Activated T-cell treated with anti-CD3 and anti-CD28 coated beads, Interleukin-2, amount 50 U/mL, for 4 hours (primary cell): ENCODE measurements around the gene PIMREG. TPM values are rescaled to one million over a fixed set of nuclear protein-coding genes. Genes with fewer than 3 reads are reported as not detected.

Experiments
- ATAC-seq, 2 donors: fragments of 200-7000 bp; cut with Tn5 transposase; one replicate each; pipeline ENCODE4 v1.10.0; 2021
- DNase-seq: peaks from one replicate; pipeline ENCODE4 v3.0.0-alpha.2; 2020
- H3K27me3 Mint-ChIP-seq: one replicate; pipeline ENCODE4 v1.8.0; 2021; ENCODE audit warnings: low read depth, mixed read lengths
- H3K36me3 Mint-ChIP-seq: one replicate; pipeline ENCODE4 v1.8.0; 2022; ENCODE audit warnings: mixed read lengths; ENCODE audit not compliant: insufficient read depth
- H3K4me1 Mint-ChIP-seq: one replicate; pipeline ENCODE4 v1.8.0; 2021; ENCODE audit warnings: low read depth, mixed read lengths
- H3K4me3 Mint-ChIP-seq: one replicate; pipeline ENCODE4 v1.8.0; 2021; ENCODE audit warnings: mild to moderate bottlenecking, moderate library complexity, mixed read lengths
- H3K9me3 Mint-ChIP-seq: one replicate; pipeline ENCODE4 v1.8.0; 2021; ENCODE audit warnings: mixed read lengths
- total RNA-seq, 3 donors: library from RNA; stranded (reverse); gene quantifications; one replicate each; pipeline ENCODE4 v1.2.1, GENCODE V29; 2021

The PIMREG gene
- total RNA-seq, 3 donors from 2014 or later, result 0.82 to 1.9 (median 1.7) TPM

DNA sequence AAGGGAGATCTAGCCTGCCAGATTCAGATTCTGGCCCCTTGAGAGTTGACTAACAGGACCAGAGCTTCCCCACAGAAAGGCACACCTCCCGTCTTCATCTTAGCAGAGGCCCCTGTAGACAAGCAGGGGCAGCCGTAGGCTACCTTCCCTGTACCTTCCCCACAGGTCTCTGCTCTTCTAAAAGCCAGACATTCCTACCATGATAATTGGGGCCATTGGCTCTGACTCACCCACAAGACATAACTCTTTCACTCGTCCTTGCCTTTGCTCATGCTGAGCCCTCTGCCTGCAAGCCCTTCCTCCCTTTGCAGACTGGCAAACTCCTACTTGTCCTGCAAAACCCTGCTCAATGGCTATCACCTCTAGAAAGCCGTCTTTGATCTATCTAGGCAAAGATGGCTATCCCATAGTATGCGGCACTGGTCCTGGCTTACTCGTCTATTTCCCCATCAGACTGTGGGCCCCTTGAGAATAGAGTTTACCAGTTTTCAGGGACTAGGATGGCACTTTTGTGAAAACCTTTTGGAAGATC lies 43.8 kb downstream of the PIMREG start:
- Mint-ChIP-seq H3K27me3 (peaks cover 10% of the 10 kb centered on the region), H3K36me3 (no peaks in the 10 kb centered on the region), H3K4me3 (no peak overlapping the region), H3K9me3 (no peaks in the 10 kb centered on the region), H3K4me1 (no peaks in the 10 kb centered on the region)
- no peak for DNase-seq
- no peak for ATAC-seq

DNA sequence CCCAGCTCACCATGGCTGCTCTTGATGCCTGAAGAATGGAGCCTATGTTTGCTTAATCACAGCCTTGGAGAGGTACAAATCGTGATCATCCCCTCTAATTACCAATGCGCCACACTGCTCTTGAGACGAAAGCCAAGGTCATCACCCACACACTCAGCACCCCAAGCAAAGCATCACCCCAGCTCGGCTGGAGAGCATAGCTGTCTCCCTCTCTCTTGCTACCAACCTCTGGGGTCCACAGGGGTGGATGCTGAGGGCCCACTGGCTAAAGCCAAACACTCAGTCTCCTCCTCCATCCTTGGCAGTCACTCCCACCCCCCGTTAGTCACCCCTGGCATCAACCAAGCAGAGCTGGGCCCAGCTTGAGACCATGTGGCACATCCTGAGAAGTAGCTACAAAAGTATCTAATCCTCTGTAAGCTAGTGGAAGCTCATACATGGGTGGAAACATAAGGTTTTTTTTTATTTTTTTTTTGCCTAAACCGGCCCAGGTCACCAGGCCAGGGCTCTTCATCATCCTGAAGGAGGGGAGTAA lies 44.8 kb downstream of the PIMREG start:
- no peaks in the 10 kb centered on the region for H3K4me1 Mint-ChIP-seq
- no peak overlapping the region for H3K4me3 Mint-ChIP-seq
- no peak for ATAC-seq
- no peak for DNase-seq
- no peaks in the 10 kb centered on the region for H3K36me3 Mint-ChIP-seq
- H3K9me3 Mint-ChIP-seq, result no peaks in the 10 kb centered on the region
- H3K27me3 Mint-ChIP-seq, result peaks cover 7% of the 10 kb centered on the region

DNA sequence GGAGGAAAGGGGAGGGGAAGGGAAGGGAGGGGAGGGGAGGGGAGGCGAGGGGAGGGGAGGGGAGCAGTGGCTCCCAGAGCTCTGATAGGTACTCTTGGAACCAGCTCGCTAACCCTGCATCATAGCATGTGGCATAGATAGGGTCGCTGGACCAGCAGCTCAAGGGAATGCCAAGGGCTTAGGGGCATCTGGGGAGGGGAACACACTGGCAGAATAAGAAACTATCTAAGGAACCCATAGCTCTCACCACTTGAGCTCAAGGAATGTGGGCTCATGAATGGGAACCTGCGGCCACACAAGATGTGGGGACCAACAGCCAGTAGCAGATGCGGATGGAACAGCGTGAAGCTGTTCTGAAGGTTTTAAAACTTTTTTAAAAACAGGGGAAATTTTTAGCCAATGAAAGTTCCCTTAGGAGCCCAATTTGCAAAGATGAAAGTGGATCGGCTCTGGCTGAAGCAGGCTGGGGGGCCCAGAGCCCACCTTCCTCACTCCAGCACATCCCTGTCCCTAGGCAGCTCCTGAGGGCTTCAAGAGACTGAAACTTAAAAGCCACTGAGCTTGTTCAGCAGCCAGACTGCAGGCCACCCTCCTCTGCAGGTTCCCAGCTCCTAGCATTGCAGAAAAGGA lies 46.9 kb downstream of the PIMREG start:
- no peaks in the 10 kb centered on the region for H3K9me3 Mint-ChIP-seq
- DNase-seq, result no peak
- no peak for ATAC-seq
- peaks cover 10% of the 10 kb centered on the region for H3K4me1 Mint-ChIP-seq
- no peaks in the 10 kb centered on the region for H3K36me3 Mint-ChIP-seq
- peaks cover 9% of the 10 kb centered on the region for H3K27me3 Mint-ChIP-seq
- H3K4me3 Mint-ChIP-seq, result no peak overlapping the region

DNA sequence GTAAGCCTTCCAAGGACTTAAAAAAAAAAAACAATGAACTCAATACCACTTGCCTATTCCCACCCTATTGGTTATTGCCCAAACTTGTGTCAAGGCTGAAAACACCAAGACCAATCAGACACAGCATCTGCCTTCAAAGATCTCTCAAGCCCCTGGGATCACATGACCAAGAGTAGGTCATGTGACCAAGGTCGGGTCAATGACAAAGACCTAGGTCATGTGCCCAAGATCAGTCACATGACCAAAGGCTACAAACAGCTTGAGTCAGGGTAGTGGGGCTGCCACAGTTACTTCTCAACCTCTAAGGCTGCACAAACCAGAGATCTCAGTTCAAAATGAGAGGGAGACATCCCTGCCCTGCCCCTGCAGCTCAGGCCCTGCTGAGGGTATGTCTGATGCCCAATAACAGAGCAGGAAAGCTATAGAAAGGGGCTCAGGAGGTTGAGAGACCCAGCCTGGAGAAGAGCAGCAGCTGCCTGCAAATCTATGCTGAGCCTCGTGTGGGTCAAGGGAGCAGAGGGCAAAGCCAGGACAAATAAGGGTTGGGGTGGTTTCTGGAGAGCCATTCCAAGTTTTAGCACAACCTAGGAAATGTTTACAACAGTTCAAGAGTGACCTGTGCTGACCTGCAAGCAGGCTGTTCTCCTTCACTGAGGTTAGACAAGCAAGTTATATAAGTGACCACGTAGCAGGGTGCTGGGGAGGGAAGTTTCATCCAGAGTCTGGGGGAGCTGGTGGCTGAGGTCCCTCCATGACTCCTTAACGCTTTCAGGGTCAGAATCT lies 48.8 kb downstream of the PIMREG start:
- Mint-ChIP-seq H3K4me3 (no peak overlapping the region), H3K4me1 (peaks cover 15% of the 10 kb centered on the region), H3K27me3 (peaks cover 11% of the 10 kb centered on the region), H3K36me3 (no peaks in the 10 kb centered on the region), H3K9me3 (no peaks in the 10 kb centered on the region)
- DNase-seq, result no peak
- ATAC-seq, result no peak

DNA sequence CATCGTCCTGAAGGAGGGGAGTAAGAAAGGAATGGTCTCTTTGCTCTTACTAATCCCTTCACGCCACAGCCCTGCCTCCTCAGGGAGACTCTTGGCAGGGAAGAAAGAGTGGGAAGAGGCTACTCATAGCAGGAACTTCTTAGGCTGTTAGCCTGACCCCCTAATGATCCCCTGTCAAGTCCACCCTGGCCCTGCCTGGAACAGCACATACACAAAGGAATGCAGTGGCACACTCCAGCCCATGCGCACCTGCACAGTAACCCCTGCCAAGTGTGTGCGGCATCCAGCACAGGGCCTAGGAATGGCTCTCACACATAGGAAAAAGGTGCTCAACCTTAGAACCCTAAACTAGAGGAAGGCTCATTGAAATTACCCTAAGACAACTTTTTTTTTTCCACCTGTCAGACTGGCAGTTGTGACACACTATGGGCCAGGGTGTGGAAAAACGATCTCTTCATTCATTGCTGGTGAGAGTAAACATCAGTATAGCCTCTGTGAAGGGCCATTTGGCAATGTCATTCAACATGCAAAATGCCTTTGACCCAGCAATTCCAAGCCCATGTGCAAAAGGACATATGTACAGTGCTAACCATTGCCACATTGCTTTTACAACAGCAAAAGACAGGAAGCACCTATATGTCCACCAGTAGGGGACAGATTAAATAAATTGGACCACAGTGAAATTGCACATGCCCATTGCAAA lies 50.1 kb downstream of the PIMREG start:
- no peaks in the 10 kb centered on the region for H3K9me3 Mint-ChIP-seq
- ATAC-seq (no peak), DNase-seq (no peak)
- H3K36me3 Mint-ChIP-seq, result no peaks in the 10 kb centered on the region
- peaks cover 11% of the 10 kb centered on the region for H3K27me3 Mint-ChIP-seq
- no peak overlapping the region for H3K4me3 Mint-ChIP-seq
- H3K4me1 Mint-ChIP-seq, result peaks cover 15% of the 10 kb centered on the region

DNA sequence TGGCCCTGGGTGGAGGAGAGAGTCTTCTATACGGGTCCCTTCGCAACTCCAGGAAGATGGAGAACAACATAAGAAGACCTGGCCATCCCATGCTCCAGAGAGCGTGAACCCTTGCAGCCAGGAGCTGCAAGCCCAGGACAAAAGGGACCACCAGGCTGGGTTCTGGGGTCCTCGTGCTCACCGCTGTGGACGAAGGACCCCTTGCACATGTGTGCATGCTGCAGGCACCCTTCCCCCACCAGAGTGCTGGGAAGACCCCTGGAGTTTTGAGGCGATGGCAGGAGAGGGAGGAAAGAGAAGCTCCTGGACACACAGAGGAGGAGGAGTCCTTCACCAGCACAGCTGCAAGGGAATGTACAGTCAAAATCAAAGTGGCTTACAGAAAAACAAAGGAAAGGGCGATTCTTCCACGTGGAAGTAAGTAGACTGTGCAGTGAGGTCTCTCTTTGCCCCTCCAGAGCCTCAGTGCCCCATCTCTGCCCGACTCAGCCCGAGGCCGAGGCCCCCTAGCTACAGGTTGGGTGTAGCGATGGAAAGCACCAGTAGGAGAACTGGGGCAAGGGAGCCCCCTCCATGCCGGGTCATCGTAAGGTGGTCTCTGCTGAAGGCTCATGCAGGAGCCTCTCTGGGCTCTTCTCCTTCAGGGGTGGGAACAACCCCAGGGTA lies 51.3 kb downstream of the PIMREG start:
- DNase-seq, result no peak
- peaks cover 4% of the 10 kb centered on the region for H3K27me3 Mint-ChIP-seq
- no peaks in the 10 kb centered on the region for H3K36me3 Mint-ChIP-seq
- H3K4me1 Mint-ChIP-seq, result peaks cover 15% of the 10 kb centered on the region
- H3K9me3 Mint-ChIP-seq, result no peaks in the 10 kb centered on the region
- no peak overlapping the region for H3K4me3 Mint-ChIP-seq
- ATAC-seq, result peak in 1 of 2 donors; percentile 23

DNA sequence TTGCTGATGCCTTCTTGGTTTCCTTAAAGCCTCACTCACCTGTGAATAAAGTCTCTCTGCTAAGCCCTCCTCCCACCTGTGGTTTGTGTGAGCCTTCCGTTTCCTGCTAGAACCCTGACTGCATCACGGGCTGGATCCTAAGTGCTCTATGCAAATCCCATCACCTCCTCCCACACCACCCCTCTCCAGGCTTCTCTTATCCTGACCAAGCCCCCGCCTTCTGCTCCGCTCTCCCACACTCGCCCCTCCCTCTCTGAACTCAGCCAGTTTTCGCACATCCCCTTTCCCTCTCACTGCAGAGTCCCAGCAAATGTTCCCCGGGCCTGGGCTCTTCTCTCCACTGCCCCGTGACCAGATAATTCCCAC lies 51.8 kb downstream of the PIMREG start:
- H3K4me1 Mint-ChIP-seq, result peaks cover 15% of the 10 kb centered on the region
- H3K9me3 Mint-ChIP-seq, result no peaks in the 10 kb centered on the region
- no peaks in the 10 kb centered on the region for H3K36me3 Mint-ChIP-seq
- peak; percentile 61 to 63 for ATAC-seq
- DNase-seq, result no peak
- H3K4me3 Mint-ChIP-seq, result peak overlapping the region; percentile 12
- H3K27me3 Mint-ChIP-seq, result peaks cover 4% of the 10 kb centered on the region

DNA sequence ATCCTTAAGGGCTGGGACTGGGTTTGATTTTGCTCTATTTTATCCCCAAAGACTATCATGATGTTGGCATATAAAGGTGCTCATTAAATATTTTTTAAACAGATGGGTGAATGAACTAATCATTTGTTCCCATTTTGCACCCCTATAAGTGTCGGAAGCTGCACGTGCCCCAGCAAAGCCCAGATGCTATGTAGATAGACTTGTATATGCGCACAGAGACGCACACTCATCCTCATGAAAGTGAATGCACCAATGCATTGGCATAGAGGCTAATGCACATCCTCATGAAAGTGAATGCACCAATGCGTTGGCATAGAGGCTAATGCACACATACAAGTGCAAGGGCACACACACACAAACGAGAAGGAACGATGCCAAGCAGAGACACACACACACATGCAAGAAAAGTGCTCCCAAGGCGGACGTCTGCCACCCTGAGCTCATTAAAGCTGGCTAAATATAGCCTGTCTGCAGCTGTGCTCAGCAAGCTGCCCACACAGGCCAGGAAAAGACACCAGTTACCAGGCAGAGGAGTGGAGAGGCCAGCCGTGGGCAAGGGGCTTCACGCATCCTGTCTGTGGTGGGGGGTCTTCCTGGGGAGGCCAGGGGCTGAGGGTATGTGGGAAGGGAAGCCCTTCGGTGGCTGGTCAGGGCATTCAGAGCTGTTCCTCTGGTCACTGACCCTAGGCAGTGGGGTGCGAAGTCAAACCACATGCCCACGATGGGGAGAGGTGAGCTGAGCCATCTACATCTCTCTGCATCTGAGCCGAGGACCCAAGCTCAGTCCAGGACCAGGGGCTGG lies 52.6 kb downstream of the PIMREG start:
- H3K36me3 Mint-ChIP-seq, result no peaks in the 10 kb centered on the region
- H3K9me3 Mint-ChIP-seq, result no peaks in the 10 kb centered on the region
- no peak for DNase-seq
- peaks cover 4% of the 10 kb centered on the region for H3K27me3 Mint-ChIP-seq
- peak overlapping the region; percentile 12 for H3K4me3 Mint-ChIP-seq
- no peak for ATAC-seq
- H3K4me1 Mint-ChIP-seq, result peaks cover 15% of the 10 kb centered on the region

DNA sequence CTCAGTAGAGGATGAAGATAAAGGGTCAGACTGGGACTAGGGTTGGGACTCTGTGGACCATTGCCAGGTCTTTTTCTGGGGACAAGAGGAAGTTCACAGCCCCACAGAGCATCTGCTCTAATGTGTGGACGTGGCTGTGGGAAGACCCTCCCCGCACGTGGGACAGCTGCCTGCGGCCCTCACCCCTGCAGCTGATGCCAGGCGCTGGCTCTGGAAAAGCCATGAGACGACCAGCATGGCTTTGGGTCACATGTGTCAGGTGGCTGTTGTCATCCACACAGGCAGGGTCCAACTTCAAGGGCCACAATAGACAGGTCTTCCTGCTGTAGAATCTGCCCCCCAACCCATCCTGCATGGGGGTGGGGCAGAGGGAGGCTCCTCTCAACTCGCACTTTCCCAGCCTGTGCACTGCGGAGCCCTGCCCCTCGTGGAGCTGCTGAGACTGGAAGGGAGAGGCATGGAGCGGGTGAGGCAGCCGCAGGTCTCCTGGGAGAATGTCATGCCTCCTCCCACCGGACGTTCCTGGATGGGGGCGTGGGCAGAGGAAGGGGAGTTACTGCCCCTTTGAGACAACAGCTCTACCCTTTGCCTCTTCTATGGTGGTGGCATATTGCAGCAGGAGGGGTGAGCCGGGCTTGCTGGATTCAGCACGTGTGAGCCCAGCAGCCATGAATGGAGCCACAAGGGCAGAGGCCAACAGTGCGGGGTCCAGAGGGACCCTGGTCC lies 53.4 kb downstream of the PIMREG start:
- H3K4me1 Mint-ChIP-seq, result peaks cover 15% of the 10 kb centered on the region
- H3K27me3 Mint-ChIP-seq, result peaks cover 4% of the 10 kb centered on the region
- no peaks in the 10 kb centered on the region for H3K36me3 Mint-ChIP-seq
- no peak for DNase-seq
- no peaks in the 10 kb centered on the region for H3K9me3 Mint-ChIP-seq
- no peak overlapping the region for H3K4me3 Mint-ChIP-seq
- ATAC-seq, result no peak

DNA sequence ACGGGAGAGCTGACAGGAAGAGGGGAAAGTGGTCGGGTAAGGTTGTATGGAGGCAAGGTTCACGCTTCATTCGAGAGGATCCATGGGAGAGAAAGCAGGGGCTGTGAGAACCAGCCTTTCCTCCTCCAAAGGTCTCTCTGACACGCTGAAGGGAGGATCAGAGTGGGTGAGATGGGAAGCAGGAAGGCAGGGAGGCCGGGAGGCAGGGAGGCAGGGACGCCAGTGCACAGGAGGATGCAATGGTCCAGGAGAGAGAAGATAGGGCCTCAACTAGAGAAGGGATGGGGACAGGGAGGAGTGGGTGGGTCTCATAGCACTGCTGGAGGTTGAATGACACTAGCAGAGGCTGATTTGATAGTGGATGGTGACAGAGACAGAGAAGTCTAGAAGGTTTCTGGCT lies 54.1 kb downstream of the PIMREG start:
- peaks cover 15% of the 10 kb centered on the region for H3K4me1 Mint-ChIP-seq
- H3K36me3 Mint-ChIP-seq, result no peaks in the 10 kb centered on the region
- no peaks in the 10 kb centered on the region for H3K9me3 Mint-ChIP-seq
- no peak for DNase-seq
- ATAC-seq, result no peak
- H3K4me3 Mint-ChIP-seq, result no peak overlapping the region
- peaks cover 4% of the 10 kb centered on the region for H3K27me3 Mint-ChIP-seq

DNA sequence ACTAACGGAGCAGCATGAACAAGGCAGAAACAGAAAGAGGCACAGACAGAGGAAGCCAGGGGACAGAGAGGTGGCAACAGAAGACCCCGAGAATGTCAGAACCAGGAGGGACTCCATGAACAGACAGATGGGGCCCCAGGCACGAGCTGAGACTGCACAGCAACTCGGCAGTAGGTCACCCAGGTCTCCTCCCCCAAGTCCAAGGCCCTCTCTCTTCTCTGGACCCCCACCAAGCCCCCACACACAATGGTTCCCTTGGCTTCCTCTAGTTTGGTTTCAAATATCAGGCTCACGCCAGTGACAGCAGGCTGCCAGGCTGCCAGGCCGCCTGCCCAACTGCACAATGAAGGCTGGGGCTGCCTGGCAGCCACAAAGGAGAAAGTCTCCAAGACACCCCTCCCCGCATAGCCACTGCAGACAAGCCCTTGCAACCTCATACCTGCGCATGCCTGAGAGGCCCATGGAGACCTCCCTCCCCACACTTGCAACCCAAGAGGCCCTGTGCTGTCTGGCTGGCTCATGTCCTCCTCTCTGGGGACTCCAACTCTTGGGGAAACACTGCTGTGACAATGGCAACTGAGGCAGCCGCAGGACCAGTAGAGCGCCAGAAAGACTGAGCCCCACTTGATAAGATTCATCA lies 54.8 kb downstream of the PIMREG start:
- H3K4me3 Mint-ChIP-seq, result no peak overlapping the region
- H3K36me3 Mint-ChIP-seq, result no peaks in the 10 kb centered on the region
- no peaks in the 10 kb centered on the region for H3K9me3 Mint-ChIP-seq
- ATAC-seq (no peak), DNase-seq (no peak)
- H3K4me1 Mint-ChIP-seq, result peaks cover 15% of the 10 kb centered on the region
- peaks cover 4% of the 10 kb centered on the region for H3K27me3 Mint-ChIP-seq
